Spleen (tissue), 11 donors: ENCODE data around the gene TCL1B. TPM values are rescaled to one million over a fixed set of nuclear protein-coding genes. Genes with fewer than 3 reads are reported as not detected.

ENCODE experiments used
- DNase-seq: peaks from one replicate; pipeline ENCODE4 v3.0.0-alpha.2; 2020
- H3K27ac ChIP-seq, 8 donors: fragments of 200-600 bp; sonication (generic) in 7 of 8; 1 replicate in 4 of 8; 2 replicates in 4 of 8; pipeline versions ENCODE4 v1.5.0 to v1.8.0; 2016 to 2021; ENCODE audit warnings: inconsistent platforms in 4 of 8, mild to moderate bottlenecking in 4 of 8, moderate library complexity in 1 of 8
- H3K27me3 ChIP-seq, 7 donors: fragments of 200-600 bp; sonication (generic) in 6 of 7; replicated peaks in 1 of 7; 1 replicate in 4 of 7; 2 replicates in 3 of 7; pipeline versions ENCODE4 v1.5.0 to v1.8.0; 2016 to 2021; ENCODE audit warnings: inconsistent platforms in 3 of 7, mild to moderate bottlenecking in 1 of 7
- H3K36me3 ChIP-seq, 6 donors: fragments of 200-600 bp; sonication (generic) in 5 of 6; 1 replicate in 4 of 6; 2 replicates in 2 of 6; pipeline versions ENCODE4 v1.5.0 to v1.8.0; 2016 to 2021; ENCODE audit warnings: inconsistent platforms in 2 of 6
- H3K4me1 ChIP-seq, 6 donors: fragments of 200-600 bp; sonication (generic) in 5 of 6; 1 replicate in 3 of 6; 2 replicates in 3 of 6; pipeline versions ENCODE4 v1.5.0 to v1.8.0; 2016 to 2021; ENCODE audit warnings: inconsistent platforms in 3 of 6
- H3K4me3 ChIP-seq, 8 donors: fragments of 200-600 bp; sonication (generic) in 7 of 8; 1 replicate in 4 of 8; 2 replicates in 4 of 8; pipeline versions ENCODE4 v1.5.0 to v1.8.0; 2016 to 2021; ENCODE audit warnings: inconsistent platforms in 4 of 8, mild to moderate bottlenecking in 4 of 8, moderate library complexity in 2 of 8
- H3K9me3 ChIP-seq, 8 donors: fragments of 200-600 bp; sonication (generic) in 7 of 8; 1 replicate in 4 of 8; 2 replicates in 4 of 8; pipeline versions ENCODE4 v1.5.0 to v1.8.0; 2016 to 2021; ENCODE audit warnings: inconsistent platforms in 4 of 8
- POLR2A ChIP-seq, 3 donors: fragments of 450-650 bp; IDR thresholded peaks; one replicate each; pipeline ENCODE4 v1.5.1; 2017; ENCODE audit warnings: antibody characterized with exemption in 3 of 3, mild to moderate bottlenecking in 1 of 3
- POLR2AphosphoS5 ChIP-seq, 3 donors: sonication (generic); formaldehyde crosslinking; IDR thresholded peaks; one replicate each; pipeline ENCODE4 v1.5.1; 2017; ENCODE audit warnings: antibody characterized with exemption in 3 of 3
- WGBS, 5 donors: extraction: QIAGEN DNeasy Blood & Tissue Kit in 3 of 5; methylation state at CpG; one replicate each; pipeline versions ENCODE4 v1.1.5 to v1.1.7; 2013 to 2018; 5-methylcytosine and 5-hydroxymethylcytosine counted together
- intact Hi-C: fragments of 100-400 bp; cut with DNase I; formaldehyde crosslinking; loops from one replicate; pipeline ENCODE4 v1.15.0; 2023; ENCODE audit warnings: low total_unique reads
- polyA plus RNA-seq, 3 donors: library from polyadenylated mRNA; stranded (reverse); fragments of 200-250 nt; gene quantifications; one replicate each; pipeline ENCODE4 v1.2.1, GENCODE V29; 2013
- total RNA-seq, 7 donors: library from RNA; depleted of rRNA in 3 of 7; stranded (reverse); fragments of >200 nt in 3 of 7; fragmentation: NEBNext Ultra II Directional in 4 of 7; extraction: Animal tissue kit (Norgen Biotek cat#: 25700) in 4 of 7; gene quantifications; one replicate each; pipeline versions ENCODE4 v1.1.0 to v1.2.1, GENCODE V29; 2016 to 2021
- TF ChIP-seq, protein P1 (sequence below), 11 experiments: fragments of 200-600 bp in 7 of 11; fragments of 450-650 bp in 4 of 11; sonication (generic) in 4 of 11; IDR thresholded peaks in 8 of 11; conservative IDR thresholded peaks in 3 of 11; 1 replicate in 7 of 11; 2 replicates in 4 of 11; pipeline versions ENCODE4 v1.4.0 to v1.8.0; 2016 to 2021; ENCODE audit warnings: antibody characterized with exemption in 11 of 11, inconsistent platforms in 4 of 11, mild to moderate bottlenecking in 1 of 11
- donor health status: healthy with polysubstance abuse.
- donor health status: DM: no; HTN: no; CAD: no; lungs with moderate emphysema.
- donor health status: DM: no; HTN: no; CAD: no.
- donor health status: Bipolar disorder and iron deficiency.
- donor health status: healthy.
- donor health status: DM: no; HTN: no; CAD: no.
- donor health status: DM: yes; HTN: yes; CAD: no.

TCL1B gene
- total and polyA plus RNA-seq, 10 donors = 0.22 to 3.8 (median 0.97) TPM; not detected in 1

DNA sequence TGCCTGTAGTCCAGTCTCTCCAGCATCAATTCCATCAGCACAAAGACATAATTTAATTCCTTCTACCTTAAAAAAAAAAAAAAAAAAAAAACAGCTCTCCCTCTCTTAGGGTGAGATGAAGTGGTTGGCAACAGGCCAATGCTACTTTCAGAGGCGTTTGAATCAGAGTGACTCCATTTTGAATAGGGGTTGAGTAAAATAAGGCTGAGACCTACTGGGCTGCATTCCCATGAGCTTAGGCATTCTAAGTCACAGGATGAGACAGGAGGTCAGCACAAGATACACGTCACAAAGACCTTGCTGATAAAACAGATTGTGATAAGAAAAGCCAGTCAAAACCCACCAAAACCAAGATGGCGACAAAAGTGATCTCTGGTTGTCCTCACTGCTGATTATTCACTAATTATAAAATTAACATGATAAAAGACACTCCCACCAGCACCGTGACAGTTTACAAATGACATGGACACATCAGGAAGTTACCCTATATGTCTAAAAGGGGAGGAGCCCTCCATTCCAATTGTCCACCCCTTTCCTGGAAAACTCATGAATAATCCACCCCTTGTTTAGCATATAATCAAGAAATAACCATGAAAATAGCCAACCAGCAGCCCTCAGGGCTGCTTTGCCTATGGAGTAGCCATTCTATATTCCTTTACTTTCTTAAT is 6.9 kb upstream of the TCL1B start:
- H3K9me3 ChIP-seq = peaks cover 0 to 12% (median 0%) of the 10 kb centered on the region in 8 donors
- no peak for DNase-seq
- H3K27me3 ChIP-seq = peaks cover 0 to 35% (median 0%) of the 10 kb centered on the region in 7 donors
- intact Hi-C loops = no loop called here
- H3K4me1 ChIP-seq = peaks cover 0 to 12% (median 0%) of the 10 kb centered on the region in 6 donors
- WGBS, 5 donors = 58 to 77% (median 71%) methylated on average over 4 of the region's 4 CpGs
- TF ChIP-seq, protein P1, sequence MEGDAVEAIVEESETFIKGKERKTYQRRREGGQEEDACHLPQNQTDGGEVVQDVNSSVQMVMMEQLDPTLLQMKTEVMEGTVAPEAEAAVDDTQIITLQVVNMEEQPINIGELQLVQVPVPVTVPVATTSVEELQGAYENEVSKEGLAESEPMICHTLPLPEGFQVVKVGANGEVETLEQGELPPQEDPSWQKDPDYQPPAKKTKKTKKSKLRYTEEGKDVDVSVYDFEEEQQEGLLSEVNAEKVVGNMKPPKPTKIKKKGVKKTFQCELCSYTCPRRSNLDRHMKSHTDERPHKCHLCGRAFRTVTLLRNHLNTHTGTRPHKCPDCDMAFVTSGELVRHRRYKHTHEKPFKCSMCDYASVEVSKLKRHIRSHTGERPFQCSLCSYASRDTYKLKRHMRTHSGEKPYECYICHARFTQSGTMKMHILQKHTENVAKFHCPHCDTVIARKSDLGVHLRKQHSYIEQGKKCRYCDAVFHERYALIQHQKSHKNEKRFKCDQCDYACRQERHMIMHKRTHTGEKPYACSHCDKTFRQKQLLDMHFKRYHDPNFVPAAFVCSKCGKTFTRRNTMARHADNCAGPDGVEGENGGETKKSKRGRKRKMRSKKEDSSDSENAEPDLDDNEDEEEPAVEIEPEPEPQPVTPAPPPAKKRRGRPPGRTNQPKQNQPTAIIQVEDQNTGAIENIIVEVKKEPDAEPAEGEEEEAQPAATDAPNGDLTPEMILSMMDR (IDR thresholded peaks at IDR 0.05 in 8 of 11, conservative IDR thresholded peaks at IDR 0.05 in 3 of 11) = no peak
- TF ChIP-seq POLR2AphosphoS5 (IDR thresholded peaks at IDR 0.05) (no peak), POLR2A (IDR thresholded peaks at IDR 0.05) (no peak)
- no peaks in the 10 kb centered on the region for H3K36me3 ChIP-seq
- no peak overlapping the region for H3K27ac ChIP-seq
- no peak overlapping the region for H3K4me3 ChIP-seq

DNA sequence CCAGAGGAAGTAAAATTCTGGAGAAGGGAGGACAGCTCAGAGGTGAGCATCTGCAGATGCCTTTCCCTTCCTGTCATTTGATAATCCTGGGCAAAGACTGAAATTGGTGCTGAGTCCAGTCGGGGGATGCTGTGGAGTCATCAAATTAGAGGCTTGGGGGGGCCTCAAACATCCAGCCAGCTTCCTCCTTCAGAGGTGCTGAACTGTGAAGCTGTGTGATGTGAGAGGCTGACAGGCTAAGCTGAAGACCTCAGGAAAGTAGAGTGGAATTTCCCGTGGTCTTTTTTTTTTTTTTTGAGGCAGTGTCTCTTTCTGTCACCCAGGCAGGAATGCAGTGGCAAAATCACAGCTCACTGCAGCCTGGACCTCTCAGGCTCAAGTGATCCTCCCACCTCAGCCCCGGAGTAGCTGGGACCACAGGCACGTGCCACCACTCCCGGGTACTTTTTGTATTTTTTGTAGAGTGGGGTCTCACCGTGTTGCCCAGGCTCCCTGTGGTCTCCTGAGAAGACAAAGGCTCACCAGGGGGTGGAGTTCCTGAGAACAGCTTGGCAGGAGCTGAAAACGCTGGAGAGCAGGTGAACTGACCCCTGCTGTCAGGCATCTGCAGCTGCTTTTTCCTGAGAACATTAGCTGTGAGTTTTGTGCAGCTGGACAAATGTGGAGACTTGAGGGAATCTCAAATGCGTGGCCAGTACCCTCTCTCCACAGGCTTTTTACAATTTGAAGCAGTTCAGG is 6.1 kb upstream of the TCL1B start:
- no peak for DNase-seq
- intact Hi-C loops = no loop called here
- H3K36me3 ChIP-seq = no peaks in the 10 kb centered on the region
- H3K9me3 ChIP-seq = peaks cover 0 to 12% (median 0%) of the 10 kb centered on the region in 8 donors
- no peak overlapping the region for H3K4me3 ChIP-seq
- no peak overlapping the region for H3K27ac ChIP-seq
- 23 to 44% (median 35%) methylated on average over 8 of the region's 8 CpGs for WGBS, 5 donors
- TF ChIP-seq POLR2AphosphoS5 (IDR thresholded peaks at IDR 0.05) (no peak), POLR2A (IDR thresholded peaks at IDR 0.05) (no peak)
- TF ChIP-seq, protein P1 (IDR thresholded peaks at IDR 0.05 in 8 of 11, conservative IDR thresholded peaks at IDR 0.05 in 3 of 11) = no peak
- H3K27me3 ChIP-seq = peaks cover 0 to 44% (median 0%) of the 10 kb centered on the region in 7 donors
- H3K4me1 ChIP-seq = peaks cover 0 to 12% (median 0%) of the 10 kb centered on the region in 6 donors

DNA sequence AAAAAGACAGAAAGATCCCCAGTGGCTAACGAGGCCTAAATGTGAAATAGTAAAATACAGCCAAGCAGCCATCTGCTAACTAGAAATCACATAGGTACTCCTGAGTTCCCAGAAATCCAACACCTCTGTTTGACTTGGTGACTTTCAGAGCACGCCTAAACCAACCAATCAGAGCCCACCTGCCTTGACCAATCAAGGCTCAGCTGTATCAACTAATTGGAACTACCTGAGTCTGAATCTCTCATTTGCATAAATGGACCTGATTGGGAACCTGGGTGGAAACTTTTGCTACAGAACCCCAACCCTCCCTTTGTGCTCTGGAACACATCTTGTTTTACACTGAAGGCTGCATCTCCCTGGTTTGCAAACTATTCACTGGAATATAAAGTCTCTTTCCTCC is 5.1 kb upstream of the TCL1B start:
- intact Hi-C loops = no loop called here
- TF ChIP-seq POLR2AphosphoS5 (IDR thresholded peaks at IDR 0.05) = no peak
- TF ChIP-seq, protein P1 (IDR thresholded peaks at IDR 0.05 in 8 of 11, conservative IDR thresholded peaks at IDR 0.05 in 3 of 11) = no peak
- no peak for TF ChIP-seq POLR2A (IDR thresholded peaks at IDR 0.05)
- no peaks in the 10 kb centered on the region for H3K36me3 ChIP-seq
- H3K9me3 ChIP-seq = peaks cover 0 to 7% (median 0%) of the 10 kb centered on the region in 8 donors
- H3K27ac ChIP-seq = no peak overlapping the region
- peaks cover 0 to 12% (median 0%) of the 10 kb centered on the region in 6 donors for H3K4me1 ChIP-seq
- peaks cover 0 to 53% (median 0%) of the 10 kb centered on the region in 7 donors for H3K27me3 ChIP-seq
- DNase-seq = no peak
- H3K4me3 ChIP-seq = no peak overlapping the region
- WGBS, 5 donors = 83 to 97% (median 88%) methylated on average over 2 of the region's 2 CpGs

DNA sequence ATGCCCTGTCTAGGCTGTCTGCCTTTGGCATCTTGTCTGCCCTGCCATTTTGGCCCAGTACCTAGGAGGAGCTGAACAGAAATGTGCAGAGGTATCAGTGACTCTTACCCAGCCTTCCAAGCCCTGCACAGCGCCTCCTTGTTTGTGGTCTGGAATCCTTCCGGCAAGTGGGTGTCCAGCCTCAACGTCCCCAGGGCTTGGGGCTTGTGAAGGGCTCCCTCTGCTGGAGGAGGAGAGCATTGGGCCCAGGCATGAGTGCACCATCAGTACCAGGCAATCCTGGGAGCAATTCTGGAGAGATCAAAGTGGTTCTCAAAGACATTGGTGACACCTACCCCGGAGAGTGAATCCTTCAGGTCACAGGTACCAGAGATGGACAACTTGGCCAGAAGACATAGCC is 2.4 kb upstream of the TCL1B start:
- DNase-seq = no peak
- WGBS, 5 donors = 24 to 73% (median 41%) methylated on average over 4 of the region's 4 CpGs

More for the DNA sequence above, 2.4 kb upstream of the TCL1B start:
- intact Hi-C loops = no loop called here
- Histone ChIP-seq H3K4me3 (no peak overlapping the region), H3K4me1 (peaks cover 0 to 12% (median 0%) of the 10 kb centered on the region in 6 donors), H3K27ac (no peak overlapping the region), H3K9me3 (no peaks in the 10 kb centered on the region), H3K36me3 (no peaks in the 10 kb centered on the region), H3K27me3 (peaks cover 0 to 38% (median 0%) of the 10 kb centered on the region in 7 donors)
- TF ChIP-seq, protein P1 (IDR thresholded peaks at IDR 0.05 in 8 of 11, conservative IDR thresholded peaks at IDR 0.05 in 3 of 11) = peak in 10 of 11 experiments; percentile 28 to 74 (median 56)
- no peak for TF ChIP-seq POLR2AphosphoS5 (IDR thresholded peaks at IDR 0.05)
